Peyer's patch (tissue), 4 donors: Measurements from ENCODE around the gene EVL.

Experiments used
- CTCF ChIP-seq, 6 experiments: fragments of 450-650 bp in 4 of 6; fragments of 200-600 bp in 2 of 6; sonication (generic) in 1 of 6; IDR thresholded peaks; one replicate each; pipeline ENCODE4 v1.5.1; 2017 to 2019; ENCODE audit warnings: antibody characterized with exemption in 6 of 6, mild to moderate bottlenecking in 3 of 6, moderate library complexity in 1 of 6
- POLR2A ChIP-seq, 2 donors: fragments of 450-650 bp; IDR thresholded peaks; one replicate each; pipeline ENCODE4 v1.5.1; 2017; ENCODE audit warnings: antibody characterized with exemption in 2 of 2, mild to moderate bottlenecking in 2 of 2, moderate library complexity in 2 of 2

- TF ChIP-seq CTCF (IDR thresholded peaks at IDR 0.05) (no peak), POLR2A (IDR thresholded peaks at IDR 0.05) (peak in 1 of 2 donors; percentile 11)
These were observed 123.3 kb downstream of the EVL start for GRCh38 chr14:100188392-100189030.
